Thyroid gland (tissue), 4 donors: ENCODE data around the gene IL1RL1.

ENCODE experiments used
- CTCF ChIP-seq, 6 experiments: fragments of 200-600 bp in 3 of 6; fragments of 450-650 bp in 3 of 6; sonication (generic) in 3 of 6; IDR thresholded peaks; one replicate each; pipeline ENCODE4 v1.5.1; 2016 to 2019; ENCODE audit warnings: antibody characterized with exemption in 6 of 6, mild to moderate bottlenecking in 2 of 6, inconsistent platforms in 1 of 6, moderate library complexity in 1 of 6
- POLR2A ChIP-seq, 2 donors: fragments of 450-650 bp; IDR thresholded peaks; one replicate each; pipeline ENCODE4 v1.6.1; 2017; ENCODE audit warnings: antibody characterized with exemption in 2 of 2, mild to moderate bottlenecking in 2 of 2, moderate library complexity in 1 of 2

- TF ChIP-seq CTCF (IDR thresholded peaks at IDR 0.05): no peak
- no peak for TF ChIP-seq POLR2A (IDR thresholded peaks at IDR 0.05)
Measured at GRCh38 chr2:102386867-102387541, 75.6 kb downstream of the IL1RL1 start.
